GM12892 (cell line): ENCODE measurements around the gene DLAT.
A peak's percentile ranks its signal among the peaks of the same experiment; 100 is the strongest.
"Not testable (repeated sequence)": the region's sequence is repeated elsewhere in the genome, so short reads cannot be mapped to it uniquely, and the experiment has no call there.

ENCODE experiments used
- DNase-seq: peaks from one replicate; pipeline ENCODE4 v3.0.0; 2011; ENCODE audit not compliant: insufficient read length
- FAIRE-seq: peaks from 2 replicates; lab custom pipeline; 2011; peaks lifted over from hg19 to GRCh38; lab: Jason Lieb, UNC
- POLR2A ChIP-seq: IDR thresholded peaks from 2 replicates; pipeline ENCODE4 v1.6.1; 2011; ENCODE audit warnings: low read depth, low read length, control low read depth
- POLR2AphosphoS5 ChIP-seq: IDR thresholded peaks from 2 replicates; pipeline ENCODE4 v1.6.1; 2011; ENCODE audit warnings: low read depth, low read length, control low read depth
- TAF1 ChIP-seq: IDR thresholded peaks from 2 replicates; pipeline ENCODE4 v1.6.1; 2011; ENCODE audit warnings: low read depth, mild to moderate bottlenecking, control low read depth, low read length, borderline replicate concordance

Gene DLAT

GRCh38 chr11:112012874-112013273, 12.3 kb upstream of the DLAT start:
- FAIRE-seq (no peak), DNase-seq (no peak)

GRCh38 chr11:112013497-112014164, 11.6 kb upstream of the DLAT start:
- FAIRE-seq (no peak), DNase-seq (no peak)
- TF ChIP-seq TAF1 (no peak), POLR2AphosphoS5 (no peak), POLR2A (no peak)

More at GRCh38 chr11:112012874-112013273, 12.3 kb upstream of the DLAT start:
- no peak for TF ChIP-seq TAF1
- TF ChIP-seq POLR2AphosphoS5, result no peak
- TF ChIP-seq POLR2A, result no peak

- TF ChIP-seq TAF1 (no peak), POLR2A (no peak), POLR2AphosphoS5 (no peak)
- DNase-seq (peak; percentile 27), FAIRE-seq (peak; percentile 95)
Measured at GRCh38 chr11:112016088-112016764, 9.0 kb upstream of the DLAT start.

DNA sequence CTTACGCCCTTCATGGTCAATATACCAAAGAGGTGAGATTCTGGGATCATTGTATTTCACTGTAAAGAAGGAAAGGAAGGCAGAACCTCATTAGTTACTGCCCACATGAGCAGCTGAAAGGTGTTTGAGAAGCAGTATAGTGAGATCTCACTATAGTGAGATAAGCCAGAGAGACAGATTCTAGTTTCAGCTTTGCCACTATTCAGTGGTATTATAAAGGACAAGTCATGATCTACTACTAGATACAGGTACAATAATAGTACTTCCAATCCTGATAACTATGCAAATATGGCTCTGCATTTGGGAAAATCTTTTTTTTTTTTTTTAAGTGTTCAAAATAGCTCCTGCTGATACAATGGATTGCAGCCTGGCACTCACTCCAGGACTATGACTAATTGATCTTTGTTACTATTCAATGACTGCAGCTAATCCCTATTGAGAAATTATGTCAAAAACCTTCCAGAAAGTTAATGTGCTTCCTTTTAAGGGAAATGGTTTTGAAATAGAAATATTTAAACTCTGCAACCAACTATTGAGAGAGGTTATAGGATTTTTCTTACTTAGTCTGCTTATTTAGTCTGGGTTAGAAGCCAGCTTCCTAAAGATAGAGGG, 8.3 kb upstream of the DLAT start:
- no peak for FAIRE-seq
- no peak for DNase-seq
- TF ChIP-seq POLR2A, result no peak
- TF ChIP-seq TAF1, result no peak
- no peak for TF ChIP-seq POLR2AphosphoS5

GRCh38 chr11:112017538-112017937, 7.7 kb upstream of the DLAT start:
- DNase-seq (no peak), FAIRE-seq (peak; percentile 14)
- TF ChIP-seq TAF1 (no peak), POLR2A (no peak), POLR2AphosphoS5 (no peak)

- peak; percentile 64 for FAIRE-seq
- no peak for DNase-seq
- TF ChIP-seq POLR2AphosphoS5 (no peak), POLR2A (no peak), TAF1 (no peak)
Measured at GRCh38 chr11:112019066-112019465, 6.1 kb upstream of the DLAT start.

- TF ChIP-seq TAF1 (no peak), POLR2AphosphoS5 (no peak), POLR2A (no peak)
- DNase-seq, result no peak
- FAIRE-seq, result peak; percentile 64
Measured at GRCh38 chr11:112023104-112023503, 2.1 kb upstream of the DLAT start.

DNA sequence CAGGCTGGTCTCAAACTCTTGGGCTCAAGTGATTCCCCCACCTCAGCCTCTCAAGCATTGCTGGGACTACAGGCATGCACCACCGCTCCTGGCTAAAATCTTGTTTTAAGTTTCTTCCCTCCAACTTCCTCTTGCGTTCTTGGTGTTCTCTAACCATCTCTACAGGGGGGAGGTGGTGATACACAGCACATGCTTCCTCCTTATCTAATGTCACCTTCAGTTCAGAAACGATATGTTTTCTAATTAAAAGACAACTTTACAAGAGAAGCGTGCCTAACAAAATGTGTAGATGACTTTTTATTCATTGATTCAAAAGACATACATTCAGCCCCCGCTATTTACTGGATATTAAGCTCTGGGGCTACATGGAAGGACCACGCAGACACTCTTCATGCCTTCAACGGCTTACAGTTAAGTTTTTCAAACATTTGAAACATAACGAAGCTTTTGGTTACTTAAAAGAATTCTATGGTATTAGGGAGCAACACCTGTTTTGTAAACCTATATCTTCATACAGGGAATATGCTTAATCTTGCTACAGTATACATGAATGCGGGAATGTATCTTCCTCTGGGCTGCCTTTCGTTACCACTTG, 933 bp upstream of the DLAT start:
- DNase-seq (peak; percentile 11), FAIRE-seq (no peak)
- TF ChIP-seq POLR2A, result no peak
- no peak for TF ChIP-seq POLR2AphosphoS5
- TF ChIP-seq TAF1, result no peak

DNA sequence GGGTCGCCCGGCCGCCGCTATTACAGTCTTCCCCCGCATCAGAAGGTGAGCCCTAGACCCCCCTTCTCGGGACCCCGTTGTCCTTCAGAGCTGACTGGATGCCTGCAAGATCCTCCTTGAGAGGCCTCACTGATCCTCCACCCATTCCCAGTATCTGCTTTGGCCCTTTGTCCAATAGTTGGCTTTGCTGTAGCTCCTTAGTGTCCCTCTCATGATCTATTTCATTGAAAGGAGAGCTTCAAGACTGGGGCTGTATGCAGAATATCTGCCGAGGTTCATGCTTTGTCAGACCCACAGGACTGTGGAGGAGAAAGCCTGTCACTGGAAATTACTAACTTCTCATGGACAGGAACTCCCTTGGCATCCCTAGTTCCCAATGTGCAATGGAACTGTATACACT, 499 bp downstream of the DLAT start:
- DNase-seq (peak; percentile 9), FAIRE-seq (no peak)
- no peak for TF ChIP-seq TAF1
- TF ChIP-seq POLR2AphosphoS5, result no peak
- no peak for TF ChIP-seq POLR2A

DNA sequence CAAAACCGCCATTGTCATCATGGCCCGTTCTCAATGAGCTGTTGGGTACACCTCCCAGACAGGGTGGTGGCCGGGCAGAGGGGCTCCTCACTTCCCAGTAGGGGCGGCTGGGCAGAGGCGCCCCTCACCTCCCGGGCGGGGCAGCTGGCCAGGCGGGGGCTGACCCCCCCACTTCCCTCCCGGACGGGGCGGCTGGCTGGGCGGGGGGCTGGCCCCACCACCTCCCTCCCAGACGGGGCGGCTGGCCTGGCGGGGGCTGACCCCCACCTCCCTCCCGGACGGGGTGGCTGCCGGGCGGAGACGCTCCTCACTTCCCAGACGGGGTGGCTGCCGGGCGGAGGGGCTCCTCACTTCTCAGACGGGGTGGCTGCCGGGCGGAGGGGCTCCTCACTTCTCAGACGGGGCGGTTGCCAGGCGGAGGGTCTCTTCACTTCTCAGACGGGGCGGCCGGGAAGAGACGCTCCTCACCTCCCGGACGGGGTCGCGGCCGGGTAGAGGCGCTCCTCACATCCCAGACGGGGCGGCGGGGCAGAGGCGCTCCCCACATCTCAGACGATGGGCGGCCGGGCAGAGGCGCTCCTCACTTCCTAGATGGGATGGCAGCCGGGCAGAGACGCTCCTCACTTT, 1.7 kb downstream of the DLAT start:
- DNase-seq, FAIRE-seq: not testable (repeated sequence)

GRCh38 chr11:112029460-112029859, 4.3 kb downstream of the DLAT start:
- FAIRE-seq (no peak), DNase-seq (no peak)
- no peak for TF ChIP-seq TAF1
- TF ChIP-seq POLR2AphosphoS5, result no peak
- TF ChIP-seq POLR2A, result no peak

- DNase-seq (no peak), FAIRE-seq (no peak)
- no peak for TF ChIP-seq POLR2AphosphoS5
- TF ChIP-seq POLR2A, result no peak
- no peak for TF ChIP-seq TAF1
Measured at GRCh38 chr11:112033902-112034301, 8.7 kb downstream of the DLAT start.
